ENCODE results near the gene CLBA1. TPM values are rescaled to one million over a fixed set of nuclear protein-coding genes. Genes with fewer than 3 reads are reported as not detected.

CLBA1 gene
- total and polyA plus RNA-seq, 9 of the 15 experiments (the other 6 are each of a cell fraction or from before 2014, with no cell fraction given): 0.04 to 3.9 (median 2.6) TPM

- no peak overlapping the region for H2AFZ ChIP-seq (ENCODE audit: low read depth, low read length)
- BruUV-seq (replicated peaks): no TSS peak
- no peak for DNase-seq (ENCODE audit: extremely low read depth in 1 of 4, low spot score in 3 of 4)
- no peak overlapping the region for H3K9ac ChIP-seq (ENCODE audit: insufficient read depth in 1 of 2, low read depth in 2 of 2, low read length in 2 of 2)
- no peaks in the 10 kb centered on the region for H3K36me3 ChIP-seq (ENCODE audit: control insufficient read depth, insufficient read depth, low read length)
- no peaks in the 10 kb centered on the region for H3K9me1 ChIP-seq (ENCODE audit: control insufficient read depth, insufficient read depth, low read length)
- no peak overlapping the region for H3K4me3 ChIP-seq
- no peak overlapping the region for H3K27ac ChIP-seq (ENCODE audit: extremely low read depth, low read depth, low read length)
- in situ Hi-C loops (cut with MboI) (no loop called here), intact Hi-C loops (cut with micrococcal nuclease) (no loop called here)
- no peak for TF ChIP-seq TARDBP (IDR thresholded peaks at IDR 0.05)
- TF ChIP-seq KLF1 (tag; IDR thresholded peaks at IDR 0.05): no peak
- TF ChIP-seq FOXP1 (CRISPR knock-in tag; IDR thresholded peaks at IDR 0.05): no peak
- TF ChIP-seq YY1 (IDR thresholded peaks at IDR 0.05; ENCODE audit: borderline replicate concordance in 1 of 3, control insufficient read depth in 1 of 3, extremely low read depth in 1 of 3, insufficient read depth in 3 of 3, insufficient read length in 1 of 3, insufficient replicate concordance in 2 of 3, low read depth in 1 of 3, low read length in 2 of 3): no peak
- TF ChIP-seq BCLAF1 (IDR thresholded peaks at IDR 0.05; ENCODE audit: borderline replicate concordance in 1 of 2, control insufficient read depth in 1 of 2, low read depth in 2 of 2, low read length in 1 of 2): no peak
- TF ChIP-seq HDGF (IDR thresholded peaks at IDR 0.05): no peak
- no peak for TF ChIP-seq MYBL2 (IDR thresholded peaks at IDR 0.05; ENCODE audit: low read depth)
- no peak for TF ChIP-seq MYBL2 (CRISPR knock-in tag; IDR thresholded peaks at IDR 0.05; ENCODE audit: borderline replicate concordance)
- no peak for TF ChIP-seq CHD4 (IDR thresholded peaks at IDR 0.05; ENCODE audit: insufficient read depth, insufficient replicate concordance, low read depth, low read length, poor library complexity, severe bottlenecking)
- TF ChIP-seq HIVEP1 (CRISPR knock-in tag; IDR thresholded peaks at IDR 0.05): no peak
- H3K4me2 ChIP-seq (ENCODE audit: insufficient read depth, low read length): no peak overlapping the region
- WGBS (ENCODE audit: insufficient coverage, low coverage, missing lambda C conversion rate): 6% methylated on average over 2 of the region's 2 CpGs
- no peak for FAIRE-seq
- no peak for ATAC-seq
- no peaks in the 10 kb centered on the region; the same call in 1 of the 2 replicates for H4K20me1 ChIP-seq (replicated peaks; ENCODE audit: control insufficient read depth, insufficient read depth, low read length)
- ChIA-PET POLR2A (no interaction called here), CTCF (ENCODE audit: low intra/inter-chr PET ratio) (no interaction called here)
- H3K27me3 ChIP-seq (ENCODE audit: control insufficient read depth in 2 of 2, insufficient read depth in 2 of 2, low read length in 2 of 2): peaks cover 5 to 42% of the 10 kb centered on the region in 2 experiments; a peak in 4 of 5 replicates
- peaks cover 0 to 21% of the 10 kb centered on the region in 2 experiments; a peak in 2 of 5 replicates for H3K4me1 ChIP-seq (replicated peaks in 1 of 2; ENCODE audit: control insufficient read depth in 2 of 2, insufficient read depth in 2 of 2, low read length in 2 of 2)
- H3K79me2 ChIP-seq (ENCODE audit: control insufficient read depth, insufficient read depth, low read length): no peaks in the 10 kb centered on the region
- no peaks in the 10 kb centered on the region for H3K9me3 ChIP-seq (replicated peaks; ENCODE audit: control insufficient read depth, insufficient read depth, low read depth, low read length)
Measured at GRCh38 chr14:104935955-104936354, 49.6 kb upstream of the CLBA1 start.

All from K562 (cell line).